LNCAP (cell line): Measurements from ENCODE around the gene EBF3.

ENCODE experiments used
- CTCF ChIP-seq: fragments of 450-650 bp; IDR thresholded peaks from 2 replicates; pipeline ENCODE4 v1.5.1; 2017; ENCODE audit warnings: mild to moderate bottlenecking

Gene EBF3

GRCh38 chr10:129853562-129853903 is 110.5 kb downstream of the EBF3 start:
- TF ChIP-seq CTCF = peak; percentile 60

- TF ChIP-seq CTCF = no peak
These were observed 111.1 kb downstream of the EBF3 start for GRCh38 chr10:129852829-129853561.

- no peak for TF ChIP-seq CTCF
These were observed 112.0 kb downstream of the EBF3 start for GRCh38 chr10:129851941-129852640.

- TF ChIP-seq CTCF = no peak
These were observed 113.3 kb downstream of the EBF3 start for GRCh38 chr10:129850790-129851189.

- no peak for TF ChIP-seq CTCF
These were observed 113.8 kb downstream of the EBF3 start for GRCh38 chr10:129850316-129850715.

GRCh38 chr10:129849853-129850252 is 114.2 kb downstream of the EBF3 start:
- no peak for TF ChIP-seq CTCF

- TF ChIP-seq CTCF = no peak
These were observed 114.7 kb downstream of the EBF3 start for GRCh38 chr10:129849452-129849750.
